ENCODE results near the gene DCST2.

- TF ChIP-seq CTCF (IDR thresholded peaks at IDR 0.05; ENCODE audit: extremely low read depth in 1 of 2, insufficient read depth in 1 of 2, low read depth in 1 of 2, low read length in 2 of 2) (no peak), FOS (IDR thresholded peaks at IDR 0.05; ENCODE audit: borderline replicate concordance, insufficient read depth, low read length) (no peak), POLR2AphosphoS5 (IDR thresholded peaks at IDR 0.05; ENCODE audit: insufficient read depth, low read depth, low read length) (no peak), EZH2 (IDR thresholded peaks at IDR 0.05; ENCODE audit: borderline replicate concordance, low read depth, low read length, severe bottlenecking) (no peak), POLR2A (IDR thresholded peaks at IDR 0.05; ENCODE audit: low read depth, low read length) (no peak), MYC (IDR thresholded peaks at IDR 0.05; ENCODE audit: low read depth, low read length) (no peak)
These were observed 44.3 kb upstream of the DCST2 start for GRCh38 chr1:155077758-155078445.

Data from endothelial cell of umbilical vein (primary cell).